Fibroblast of lung (primary cell): ENCODE measurements around the gene SCD5. TPM values are rescaled to one million over a fixed set of nuclear protein-coding genes. Genes with fewer than 3 reads are reported as not detected.

Source experiments
- DNase-seq, 2 donors: peaks; one replicate each; pipeline versions ENCODE4 v3.0.0 to v3.0.0-alpha.2; 2010; ENCODE audit warnings: low read depth in 2 of 2
- H2AFZ ChIP-seq: 2 replicates; pipeline ENCODE4 v1.5.1; 2012; ENCODE audit warnings: low read length, control low read depth, inconsistent platforms
- H3K27ac ChIP-seq: 2 replicates; pipeline ENCODE4 v1.5.1; 2011; ENCODE audit warnings: low read length, control low read depth; ENCODE audit not compliant: insufficient read depth
- H3K27me3 ChIP-seq: 2 replicates; pipeline ENCODE4 v1.5.1; 2011; ENCODE audit warnings: mild to moderate bottlenecking, low read length; ENCODE audit not compliant: control insufficient read depth, insufficient read depth
- H3K36me3 ChIP-seq: 2 replicates; pipeline ENCODE4 v1.5.1; 2011; ENCODE audit warnings: low read length; ENCODE audit not compliant: control insufficient read depth, insufficient read depth
- H3K4me1 ChIP-seq: 2 replicates; pipeline ENCODE4 v1.5.1; 2011; ENCODE audit warnings: low read length; ENCODE audit not compliant: control insufficient read depth, insufficient read depth; ENCODE audit errors: extremely low read depth
- H3K4me2 ChIP-seq: 2 replicates; pipeline ENCODE4 v1.5.1; 2011; ENCODE audit warnings: low read length, control low read depth; ENCODE audit not compliant: insufficient read depth; ENCODE audit errors: extremely low read depth
- H3K4me3 ChIP-seq, 4 experiments: fragments of 200-600 bp in 1 of 4; sonication (generic) in 1 of 4; replicated peaks in 1 of 4; 2 replicates each; pipeline ENCODE4 v1.5.1; 2011 to 2016; ENCODE audit warnings: low read length in 4 of 4, low read depth in 3 of 4, mild to moderate bottlenecking in 3 of 4, control low read depth in 2 of 4, inconsistent platforms in 1 of 4, mixed read lengths in 1 of 4; ENCODE audit not compliant: insufficient read depth in 1 of 4; ENCODE audit errors: control extremely low read depth in 1 of 4
- H3K79me2 ChIP-seq: 2 replicates; pipeline ENCODE4 v1.5.1; 2012; ENCODE audit warnings: mild to moderate bottlenecking, low read length, inconsistent platforms; ENCODE audit not compliant: control insufficient read depth, insufficient read depth
- H3K9ac ChIP-seq: 2 replicates; pipeline ENCODE4 v1.5.1; 2011; ENCODE audit warnings: mild to moderate bottlenecking, low read length, control low read depth; ENCODE audit not compliant: insufficient read depth
- H3K9me3 ChIP-seq: 2 replicates; pipeline ENCODE4 v1.5.1; 2012; ENCODE audit warnings: low read depth, low read length; ENCODE audit not compliant: control insufficient read depth, insufficient read depth
- H4K20me1 ChIP-seq: 2 replicates; pipeline ENCODE4 v1.5.1; 2011; ENCODE audit warnings: low read length; ENCODE audit not compliant: control insufficient read depth, insufficient read depth; ENCODE audit errors: extremely low read depth
- EZH2 ChIP-seq: IDR thresholded peaks from 2 replicates; pipeline ENCODE4 v1.5.1; 2012; ENCODE audit warnings: low read length, control low read depth, mild to moderate bottlenecking; ENCODE audit errors: missing control alignments
- polyA plus RNA-seq, 2 donors: library from polyadenylated mRNA; depleted of rRNA in 1 of 2; stranded (reverse) in 1 of 2; unstranded in 1 of 2; fragments of >200 nt; gene quantifications; 2 replicates each; pipeline ENCODE4 v1.2.1, GENCODE V29; 2011 to 2012; ENCODE audit warnings: missing spikeins in 1 of 2
- total RNA-seq: library from RNA; depleted of rRNA; stranded (reverse); fragments of >200 nt; gene quantifications from 2 replicates; pipeline ENCODE4 v1.2.1, GENCODE V29; 2014
- TF ChIP-seq, protein P1 (sequence below), 2 donors: IDR thresholded peaks in 1 of 2; conservative IDR thresholded peaks in 1 of 2; 1 replicate in 1 of 2; 2 replicates in 1 of 2; pipeline ENCODE4 v1.5.1; 2011 to 2012; ENCODE audit warnings: low read length in 2 of 2, control low read depth in 1 of 2, inconsistent platforms in 1 of 2, low read depth in 1 of 2, mild to moderate bottlenecking in 1 of 2

SCD5 gene
- total and polyA plus RNA-seq, 2 donors (not counting 1 experiment from before 2014, with no cell fraction given), result 4.9 to 11.4 TPM

DNA sequence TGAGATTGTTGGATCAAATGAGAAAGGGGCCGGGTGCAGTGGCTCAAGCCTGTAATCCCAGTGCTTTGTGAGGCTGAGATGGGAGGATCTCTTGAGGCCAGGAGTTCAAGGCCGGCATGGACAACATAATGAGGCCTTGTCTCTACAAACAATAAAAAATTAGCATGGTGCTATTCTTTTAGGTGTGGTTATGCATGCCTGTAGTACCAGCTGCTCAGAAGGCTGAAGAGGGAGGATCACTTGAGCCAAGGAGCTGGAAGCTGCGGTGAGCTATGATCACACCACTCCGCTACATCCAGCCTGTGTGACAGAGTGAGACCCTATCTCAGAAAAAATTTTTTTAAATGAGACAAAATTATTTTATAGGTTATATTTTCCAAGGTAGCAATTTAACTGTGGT, 187.1 kb downstream of the SCD5 start:
- Histone ChIP-seq H3K4me3 (no peak overlapping the region), H3K4me1 (no peaks in the 10 kb centered on the region), H3K4me2 (no peak overlapping the region), H4K20me1 (no peaks in the 10 kb centered on the region), H3K9me3 (no peaks in the 10 kb centered on the region), H3K9ac (no peak overlapping the region), H2AFZ (no peak overlapping the region), H3K27ac (no peak overlapping the region), H3K79me2 (no peaks in the 10 kb centered on the region), H3K36me3 (no peaks in the 10 kb centered on the region), H3K27me3 (no peaks in the 10 kb centered on the region)
- DNase-seq, result no peak
- TF ChIP-seq, protein P1, sequence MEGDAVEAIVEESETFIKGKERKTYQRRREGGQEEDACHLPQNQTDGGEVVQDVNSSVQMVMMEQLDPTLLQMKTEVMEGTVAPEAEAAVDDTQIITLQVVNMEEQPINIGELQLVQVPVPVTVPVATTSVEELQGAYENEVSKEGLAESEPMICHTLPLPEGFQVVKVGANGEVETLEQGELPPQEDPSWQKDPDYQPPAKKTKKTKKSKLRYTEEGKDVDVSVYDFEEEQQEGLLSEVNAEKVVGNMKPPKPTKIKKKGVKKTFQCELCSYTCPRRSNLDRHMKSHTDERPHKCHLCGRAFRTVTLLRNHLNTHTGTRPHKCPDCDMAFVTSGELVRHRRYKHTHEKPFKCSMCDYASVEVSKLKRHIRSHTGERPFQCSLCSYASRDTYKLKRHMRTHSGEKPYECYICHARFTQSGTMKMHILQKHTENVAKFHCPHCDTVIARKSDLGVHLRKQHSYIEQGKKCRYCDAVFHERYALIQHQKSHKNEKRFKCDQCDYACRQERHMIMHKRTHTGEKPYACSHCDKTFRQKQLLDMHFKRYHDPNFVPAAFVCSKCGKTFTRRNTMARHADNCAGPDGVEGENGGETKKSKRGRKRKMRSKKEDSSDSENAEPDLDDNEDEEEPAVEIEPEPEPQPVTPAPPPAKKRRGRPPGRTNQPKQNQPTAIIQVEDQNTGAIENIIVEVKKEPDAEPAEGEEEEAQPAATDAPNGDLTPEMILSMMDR (conservative IDR thresholded peaks at IDR 0.05 in 1 of 2, IDR thresholded peaks at IDR 0.05 in 1 of 2; ENCODE audit: low read depth in 1 of 2, low read length in 2 of 2), result no peak
- no peak for TF ChIP-seq EZH2

DNA sequence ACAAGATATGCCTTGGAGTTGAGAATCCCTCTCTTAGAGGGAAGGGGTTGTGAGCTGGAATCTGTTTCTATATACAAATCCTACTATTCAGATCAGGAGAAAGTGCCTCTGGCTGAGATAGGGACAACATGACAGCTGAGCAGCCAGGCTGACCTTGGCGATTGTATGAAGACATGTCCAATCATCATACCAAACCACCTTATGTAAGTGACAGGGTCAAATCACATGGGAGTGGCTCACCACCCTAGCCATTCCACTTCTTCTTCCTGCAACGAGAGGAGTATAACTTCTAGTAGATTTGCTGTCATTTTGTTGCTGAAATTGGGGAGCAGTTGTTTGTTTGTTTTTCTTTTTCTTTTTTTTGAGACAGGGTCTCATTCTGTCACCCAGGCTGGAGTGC, 188.6 kb downstream of the SCD5 start:
- H4K20me1 ChIP-seq, result no peaks in the 10 kb centered on the region
- DNase-seq, result no peak
- no peaks in the 10 kb centered on the region for H3K9me3 ChIP-seq
- H3K9ac ChIP-seq, result no peak overlapping the region
- TF ChIP-seq, protein P1 (conservative IDR thresholded peaks at IDR 0.05 in 1 of 2, IDR thresholded peaks at IDR 0.05 in 1 of 2; ENCODE audit: low read depth in 1 of 2, low read length in 2 of 2), result no peak
- no peak for TF ChIP-seq EZH2
- H3K27ac ChIP-seq, result no peak overlapping the region
- no peak overlapping the region for H2AFZ ChIP-seq
- no peaks in the 10 kb centered on the region for H3K27me3 ChIP-seq
- H3K4me2 ChIP-seq, result no peak overlapping the region
- H3K36me3 ChIP-seq, result no peaks in the 10 kb centered on the region
- H3K4me1 ChIP-seq, result no peaks in the 10 kb centered on the region
- no peaks in the 10 kb centered on the region for H3K79me2 ChIP-seq
- no peak overlapping the region for H3K4me3 ChIP-seq

DNA sequence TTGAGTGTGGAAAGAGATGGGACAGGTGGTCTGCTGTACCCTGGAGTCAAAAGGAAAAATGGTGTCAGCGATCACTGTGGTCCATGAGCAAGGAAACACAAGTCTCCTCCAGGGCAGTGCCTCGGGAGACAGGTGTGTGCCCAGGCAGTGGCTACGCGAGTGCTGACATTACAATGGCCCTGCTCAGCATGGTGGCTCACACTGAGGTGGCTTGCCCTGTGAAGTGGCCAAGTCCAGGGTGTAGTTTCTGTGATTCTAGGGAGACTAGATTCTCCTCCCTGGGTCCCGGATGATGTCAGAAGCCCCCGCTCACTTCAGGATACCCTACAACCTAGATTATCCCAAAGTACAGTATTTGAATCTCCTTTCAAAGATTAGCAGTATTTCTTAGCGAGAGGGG, 192.0 kb downstream of the SCD5 start:
- Histone ChIP-seq H3K79me2 (no peaks in the 10 kb centered on the region), H4K20me1 (no peaks in the 10 kb centered on the region), H3K9me3 (no peaks in the 10 kb centered on the region), H3K27ac (no peak overlapping the region), H3K36me3 (no peaks in the 10 kb centered on the region), H3K27me3 (no peaks in the 10 kb centered on the region), H3K4me3 (no peak overlapping the region), H2AFZ (no peak overlapping the region), H3K9ac (no peak overlapping the region), H3K4me2 (no peak overlapping the region), H3K4me1 (no peaks in the 10 kb centered on the region)
- DNase-seq, result no peak
- no peak for TF ChIP-seq EZH2

DNA sequence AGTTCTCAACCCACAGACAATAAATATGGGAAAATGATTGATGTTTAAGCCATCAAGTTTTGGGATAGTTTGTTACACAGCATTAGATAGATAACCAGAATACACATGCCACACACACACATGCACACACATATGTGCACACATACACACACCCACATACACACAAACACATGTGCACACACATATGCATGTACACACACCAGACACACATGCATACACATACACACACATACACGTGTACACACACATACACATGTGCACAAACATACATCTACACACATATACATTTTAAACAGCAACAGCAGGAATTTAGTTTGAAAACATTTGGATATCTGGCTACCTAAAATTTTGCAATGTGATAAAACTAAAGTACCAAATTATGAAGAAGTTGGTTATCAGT, 194.1 kb downstream of the SCD5 start:
- Histone ChIP-seq H3K27ac (no peak overlapping the region), H3K36me3 (no peaks in the 10 kb centered on the region), H3K27me3 (no peaks in the 10 kb centered on the region), H3K9ac (no peak overlapping the region), H3K4me2 (no peak overlapping the region), H4K20me1 (no peaks in the 10 kb centered on the region), H3K79me2 (no peaks in the 10 kb centered on the region), H2AFZ (no peak overlapping the region), H3K4me3 (no peak overlapping the region), H3K9me3 (no peaks in the 10 kb centered on the region), H3K4me1 (no peaks in the 10 kb centered on the region)
- DNase-seq, result no peak
- no peak for TF ChIP-seq EZH2
- TF ChIP-seq, protein P1 (conservative IDR thresholded peaks at IDR 0.05 in 1 of 2, IDR thresholded peaks at IDR 0.05 in 1 of 2; ENCODE audit: low read depth in 1 of 2, low read length in 2 of 2), result no peak
